ENCODE data around the gene ULK4. TPM values are rescaled to one million over a fixed set of nuclear protein-coding genes. Genes with fewer than 3 reads are reported as not detected.

The ULK4 gene
- total RNA-seq, 1 experiment from 2014 or later: 6.3 TPM

- Histone ChIP-seq H2AFZ (ENCODE audit: low read depth, low read length, poor library complexity, severe bottlenecking) (no peak overlapping the region), H4K20me1 (ENCODE audit: insufficient read depth) (no peaks in the 10 kb centered on the region), H3K79me2 (ENCODE audit: insufficient read depth, low read length) (no peaks in the 10 kb centered on the region), H3K9me2 (ENCODE audit: insufficient read depth) (no peaks in the 10 kb centered on the region), H3K4me2 (ENCODE audit: low read length) (no peak overlapping the region), H3K27ac (ENCODE audit: low read depth, low read length) (no peak overlapping the region), H3K4me3 (replicated peaks in 1 of 2; ENCODE audit: low read depth in 1 of 2, low read length in 2 of 2) (no peak overlapping the region), H3K27me3 (ENCODE audit: insufficient read depth, low read length) (no peaks in the 10 kb centered on the region), H3K4me1 (ENCODE audit: control insufficient read depth in 1 of 2, insufficient read depth in 2 of 2, low read length in 2 of 2) (no peaks in the 10 kb centered on the region), H3K9ac (ENCODE audit: low read length) (no peak overlapping the region), H3K9me3 (ENCODE audit: control insufficient read depth in 1 of 2, insufficient read depth in 1 of 2, low read depth in 1 of 2, low read length in 2 of 2) (no peaks in the 10 kb centered on the region), H3K36me3 (ENCODE audit: control insufficient read depth in 1 of 2, insufficient read depth in 2 of 2, low read length in 2 of 2) (no peaks in the 10 kb centered on the region)
- ATAC-seq: no peak
- no TSS peak for BruUV-seq (replicated peaks)
- CTCF ChIA-PET: no interaction called here
- RAD21 ChIA-PET (ENCODE audit: low non-redundant PET in 1 of 2, low total read pairs in 2 of 2, uncharacterized antibody in 2 of 2, unreplicated experiment in 2 of 2): no interaction called here
- POLR2A ChIA-PET: no interaction called here
- intact Hi-C loops (cut with micrococcal nuclease): no loop called here
- TF ChIP-seq ELF1 (IDR thresholded peaks at IDR 0.05; ENCODE audit: borderline replicate concordance, low read depth) (no peak), EZH2 (IDR thresholded peaks at IDR 0.05) (no peak), ZFX (IDR thresholded peaks at IDR 0.05) (no peak), CEBPB (IDR thresholded peaks at IDR 0.05; ENCODE audit: low read depth) (no peak), POLR2AphosphoS5 (IDR thresholded peaks at IDR 0.05; ENCODE audit: low read depth, low read length) (no peak)
- DNase-seq (ENCODE audit: low read depth, low spot score): no peak
Measured at GRCh38 chr3:41362638-41363559, 599.0 kb downstream of the ULK4 start.

GRCh38 chr3:41357271-41357670, 604.6 kb downstream of the ULK4 start:
- Histone ChIP-seq H3K9me2 (ENCODE audit: insufficient read depth) (no peaks in the 10 kb centered on the region), H3K9ac (ENCODE audit: low read length) (no peak overlapping the region)

More at GRCh38 chr3:41357271-41357670, 604.6 kb downstream of the ULK4 start:
- Histone ChIP-seq H3K27me3 (ENCODE audit: insufficient read depth, low read length) (no peaks in the 10 kb centered on the region), H2AFZ (ENCODE audit: low read depth, low read length, poor library complexity, severe bottlenecking) (no peak overlapping the region), H3K79me2 (ENCODE audit: insufficient read depth, low read length) (no peaks in the 10 kb centered on the region), H3K4me1 (ENCODE audit: control insufficient read depth in 1 of 2, insufficient read depth in 2 of 2, low read length in 2 of 2) (peaks cover 0 to 3% of the 10 kb centered on the region in 2 experiments; a peak in 1 of 4 replicates), H3K9me3 (ENCODE audit: control insufficient read depth in 1 of 2, insufficient read depth in 1 of 2, low read depth in 1 of 2, low read length in 2 of 2) (no peaks in the 10 kb centered on the region), H3K4me3 (replicated peaks in 1 of 2; ENCODE audit: low read depth in 1 of 2, low read length in 2 of 2) (no peak overlapping the region), H3K4me2 (ENCODE audit: low read length) (no peak overlapping the region), H3K36me3 (ENCODE audit: control insufficient read depth in 1 of 2, insufficient read depth in 2 of 2, low read length in 2 of 2) (no peaks in the 10 kb centered on the region), H3K27ac (ENCODE audit: low read depth, low read length) (no peak overlapping the region), H4K20me1 (ENCODE audit: insufficient read depth) (no peaks in the 10 kb centered on the region)
- BruUV-seq (replicated peaks): no TSS peak
- no peak for DNase-seq (ENCODE audit: low read depth, low spot score)
- TF ChIP-seq RAD21 (IDR thresholded peaks at IDR 0.05; ENCODE audit: low read depth): no peak
- TF ChIP-seq ZNF274 (IDR thresholded peaks at IDR 0.05; ENCODE audit: low read depth, low read length): no peak
- TF ChIP-seq TCF7L2 (IDR thresholded peaks at IDR 0.05; ENCODE audit: borderline replicate concordance, extremely low read depth, insufficient read depth, insufficient read length): no peak
- no peak for TF ChIP-seq POLR2A (IDR thresholded peaks at IDR 0.05; ENCODE audit: borderline replicate concordance, extremely low read depth, insufficient read depth, insufficient read length)
- TF ChIP-seq CTCF (IDR thresholded peaks at IDR 0.05 in 2 of 3, conservative IDR thresholded peaks at IDR 0.05 in 1 of 3; ENCODE audit: borderline replicate concordance in 1 of 3, insufficient read depth in 1 of 3, low read depth in 2 of 3, low read length in 2 of 3): no peak
- no peak for TF ChIP-seq ELF1 (IDR thresholded peaks at IDR 0.05; ENCODE audit: borderline replicate concordance, low read depth)
- TF ChIP-seq JUND (IDR thresholded peaks at IDR 0.05): no peak
- no peak for TF ChIP-seq EZH2 (IDR thresholded peaks at IDR 0.05)
- no peak for TF ChIP-seq YY1 (IDR thresholded peaks at IDR 0.05; ENCODE audit: extremely low read depth, insufficient replicate concordance, low read depth, low read length)
- no peak for TF ChIP-seq EZH2phosphoT487 (IDR thresholded peaks at IDR 0.05; ENCODE audit: borderline replicate concordance)
- ChIA-PET RAD21 (ENCODE audit: low non-redundant PET in 1 of 2, low total read pairs in 2 of 2, uncharacterized antibody in 2 of 2, unreplicated experiment in 2 of 2) (no interaction called here), CTCF (no interaction called here), POLR2A (no interaction called here)
- ATAC-seq: no peak
- intact Hi-C loops (cut with micrococcal nuclease): no loop called here
